SH-SY5Y (cell line): Measurements from ENCODE around the gene RNF133.

Experiments
- GATA2 ChIP-seq: IDR thresholded peaks from 2 replicates; pipeline ENCODE4 v1.6.1; 2011; ENCODE audit warnings: mild to moderate bottlenecking, low read depth, low read length
- GATA3 ChIP-seq: IDR thresholded peaks from 2 replicates; pipeline ENCODE4 v1.6.1; 2011; ENCODE audit warnings: low read depth, mild to moderate bottlenecking, low read length, moderate library complexity

- TF ChIP-seq GATA2 = no peak
- no peak for TF ChIP-seq GATA3
Measured at GRCh38 chr7:122679813-122680212, 19.1 kb downstream of the RNF133 start.
